ENCODE measurements around the gene ERCC6L.

DNA sequence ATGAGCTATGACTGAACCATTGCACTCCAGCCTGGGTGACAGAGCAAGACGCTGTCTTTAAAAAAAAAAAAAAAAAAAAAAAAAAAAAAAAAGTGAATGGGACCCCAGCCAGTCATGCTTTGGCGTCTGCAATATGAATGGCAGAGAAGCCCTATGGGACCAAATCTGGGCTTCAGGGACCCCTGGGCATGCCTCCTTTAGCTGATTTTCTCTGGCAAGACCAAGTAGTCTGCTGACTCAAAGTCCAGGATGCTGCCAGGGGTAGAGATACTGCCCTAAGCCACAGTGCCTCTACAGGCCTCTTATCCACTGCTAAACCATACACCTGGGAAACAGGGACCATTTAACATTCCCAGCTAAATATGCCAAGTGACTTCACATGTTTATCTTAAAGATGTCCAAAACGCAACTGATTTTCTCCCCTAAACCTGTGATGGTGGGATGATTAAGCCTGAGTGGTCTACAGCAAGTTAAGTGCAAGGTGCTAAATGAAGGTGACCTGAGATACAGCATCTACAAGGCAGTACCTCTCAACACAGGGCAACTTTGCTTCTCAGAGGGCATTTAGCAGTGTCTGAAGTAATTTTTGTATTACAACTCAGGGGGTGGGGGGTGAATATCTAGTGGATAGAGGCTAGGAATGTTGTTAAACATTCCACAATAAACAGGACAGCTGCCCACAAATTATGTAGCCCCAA is 32.4 kb upstream of the ERCC6L start:
- TF ChIP-seq, protein P1, sequence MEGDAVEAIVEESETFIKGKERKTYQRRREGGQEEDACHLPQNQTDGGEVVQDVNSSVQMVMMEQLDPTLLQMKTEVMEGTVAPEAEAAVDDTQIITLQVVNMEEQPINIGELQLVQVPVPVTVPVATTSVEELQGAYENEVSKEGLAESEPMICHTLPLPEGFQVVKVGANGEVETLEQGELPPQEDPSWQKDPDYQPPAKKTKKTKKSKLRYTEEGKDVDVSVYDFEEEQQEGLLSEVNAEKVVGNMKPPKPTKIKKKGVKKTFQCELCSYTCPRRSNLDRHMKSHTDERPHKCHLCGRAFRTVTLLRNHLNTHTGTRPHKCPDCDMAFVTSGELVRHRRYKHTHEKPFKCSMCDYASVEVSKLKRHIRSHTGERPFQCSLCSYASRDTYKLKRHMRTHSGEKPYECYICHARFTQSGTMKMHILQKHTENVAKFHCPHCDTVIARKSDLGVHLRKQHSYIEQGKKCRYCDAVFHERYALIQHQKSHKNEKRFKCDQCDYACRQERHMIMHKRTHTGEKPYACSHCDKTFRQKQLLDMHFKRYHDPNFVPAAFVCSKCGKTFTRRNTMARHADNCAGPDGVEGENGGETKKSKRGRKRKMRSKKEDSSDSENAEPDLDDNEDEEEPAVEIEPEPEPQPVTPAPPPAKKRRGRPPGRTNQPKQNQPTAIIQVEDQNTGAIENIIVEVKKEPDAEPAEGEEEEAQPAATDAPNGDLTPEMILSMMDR (IDR thresholded peaks at IDR 0.05; ENCODE audit: borderline replicate concordance, extremely low read depth, low read length, poor library complexity, severe bottlenecking): no peak
- TF ChIP-seq EZH2 (IDR thresholded peaks at IDR 0.05; ENCODE audit: borderline replicate concordance, low read depth, low read length, severe bottlenecking): no peak

Data from DND-41 (cell line).